ENCODE data around the gene ATG4D. TPM values are rescaled to one million over a fixed set of nuclear protein-coding genes. Genes with fewer than 3 reads are reported as not detected.

Gene ATG4D
- total and polyA plus RNA-seq, 11 donors: 47.3 to 83.5 (median 55.9) TPM

DNA sequence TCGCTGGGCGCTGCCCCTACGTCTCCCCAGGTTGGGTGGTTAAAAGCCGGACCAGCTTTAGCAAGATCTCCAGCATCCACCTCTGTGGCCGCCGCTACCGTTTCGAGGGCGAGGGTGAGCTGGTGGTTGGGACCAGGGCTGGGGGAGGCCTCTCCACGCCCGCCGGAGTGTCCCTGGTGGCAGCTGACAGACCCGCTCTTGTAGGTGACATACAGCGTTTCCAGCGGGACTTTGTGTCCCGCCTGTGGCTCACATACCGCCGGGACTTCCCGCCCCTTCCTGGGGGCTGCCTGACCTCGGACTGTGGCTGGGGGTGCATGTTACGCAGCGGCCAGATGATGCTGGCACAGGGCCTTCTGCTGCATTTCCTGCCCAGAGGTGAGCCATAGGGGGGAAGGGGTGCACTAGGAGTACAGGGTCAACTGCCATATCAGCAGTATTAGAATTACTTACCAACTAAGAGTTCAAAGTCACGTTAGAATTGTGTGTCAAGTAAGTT, 1.1 kb downstream of the ATG4D start:
- Histone ChIP-seq H3K4me1 (peaks cover 0 to 23% (median 17%) of the 10 kb centered on the region in 12 donors), H3K9me3 (no peaks in the 10 kb centered on the region), H3K27ac (peak overlapping the region in 11 of 12 donors; percentile 84 to 99 (median 93)), H3K36me3 (peaks cover 0 to 42% (median 35%) of the 10 kb centered on the region in 9 donors), H3K27me3 (no peaks in the 10 kb centered on the region), H3K4me3 (peak overlapping the region; percentile 71 to 100 (median 95))
- WGBS, 4 donors: 46 to 65% (median 59%) methylated on average over 13 to 23 of the region's 23 CpGs
- no peak for DNase-seq
- intact Hi-C loops (cut with DNase I): loop anchor here in 4 of 10 donors (2.0 to 5.0 kb wide), 2 partner anchors 20 to 43 kb away; partner anchors contain the start of gene KEAP1 (in 2 of the 4)
- no peak for TF ChIP-seq POLR2A (IDR thresholded peaks at IDR 0.05)
- TF ChIP-seq, protein P1, sequence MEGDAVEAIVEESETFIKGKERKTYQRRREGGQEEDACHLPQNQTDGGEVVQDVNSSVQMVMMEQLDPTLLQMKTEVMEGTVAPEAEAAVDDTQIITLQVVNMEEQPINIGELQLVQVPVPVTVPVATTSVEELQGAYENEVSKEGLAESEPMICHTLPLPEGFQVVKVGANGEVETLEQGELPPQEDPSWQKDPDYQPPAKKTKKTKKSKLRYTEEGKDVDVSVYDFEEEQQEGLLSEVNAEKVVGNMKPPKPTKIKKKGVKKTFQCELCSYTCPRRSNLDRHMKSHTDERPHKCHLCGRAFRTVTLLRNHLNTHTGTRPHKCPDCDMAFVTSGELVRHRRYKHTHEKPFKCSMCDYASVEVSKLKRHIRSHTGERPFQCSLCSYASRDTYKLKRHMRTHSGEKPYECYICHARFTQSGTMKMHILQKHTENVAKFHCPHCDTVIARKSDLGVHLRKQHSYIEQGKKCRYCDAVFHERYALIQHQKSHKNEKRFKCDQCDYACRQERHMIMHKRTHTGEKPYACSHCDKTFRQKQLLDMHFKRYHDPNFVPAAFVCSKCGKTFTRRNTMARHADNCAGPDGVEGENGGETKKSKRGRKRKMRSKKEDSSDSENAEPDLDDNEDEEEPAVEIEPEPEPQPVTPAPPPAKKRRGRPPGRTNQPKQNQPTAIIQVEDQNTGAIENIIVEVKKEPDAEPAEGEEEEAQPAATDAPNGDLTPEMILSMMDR (IDR thresholded peaks at IDR 0.05): no peak
- peak in 1 of 4 donors; percentile 2 for ATAC-seq

DNA sequence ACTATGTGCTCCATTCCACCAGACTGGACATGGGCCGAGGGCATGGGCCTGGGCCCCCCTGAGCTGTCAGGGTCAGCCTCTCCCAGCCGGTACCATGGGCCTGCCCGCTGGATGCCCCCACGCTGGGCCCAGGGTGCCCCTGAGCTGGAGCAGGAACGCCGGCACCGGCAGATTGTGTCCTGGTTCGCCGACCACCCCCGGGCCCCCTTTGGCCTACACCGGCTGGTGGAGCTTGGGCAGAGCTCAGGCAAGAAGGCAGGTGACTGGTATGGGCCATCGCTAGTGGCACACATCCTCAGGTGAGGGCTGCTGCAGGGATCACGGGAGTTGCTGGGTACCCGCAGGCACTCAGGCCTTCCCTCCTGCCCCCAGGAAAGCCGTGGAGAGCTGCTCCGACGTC, 3.1 kb downstream of the ATG4D start:
- Histone ChIP-seq H3K9me3 (no peaks in the 10 kb centered on the region), H3K4me1 (peaks cover 0 to 23% (median 17%) of the 10 kb centered on the region in 12 donors), H3K27ac (no peak overlapping the region), H3K36me3 (peaks cover 0 to 63% (median 55%) of the 10 kb centered on the region in 9 donors), H3K27me3 (no peaks in the 10 kb centered on the region), H3K4me3 (no peak overlapping the region)
- WGBS, 4 donors: 86 to 91% (median 90%) methylated on average over 15 to 17 of the region's 17 CpGs
- DNase-seq (no peak), ATAC-seq (no peak)
- intact Hi-C loops (cut with DNase I): loop anchor here in 1 of 10 donors (2.0 kb wide), 1 partner anchor 18 kb away; no protein-coding TSS in a partner anchor
- TF ChIP-seq, protein P1 (IDR thresholded peaks at IDR 0.05): no peak
- TF ChIP-seq POLR2A (IDR thresholded peaks at IDR 0.05): no peak

DNA sequence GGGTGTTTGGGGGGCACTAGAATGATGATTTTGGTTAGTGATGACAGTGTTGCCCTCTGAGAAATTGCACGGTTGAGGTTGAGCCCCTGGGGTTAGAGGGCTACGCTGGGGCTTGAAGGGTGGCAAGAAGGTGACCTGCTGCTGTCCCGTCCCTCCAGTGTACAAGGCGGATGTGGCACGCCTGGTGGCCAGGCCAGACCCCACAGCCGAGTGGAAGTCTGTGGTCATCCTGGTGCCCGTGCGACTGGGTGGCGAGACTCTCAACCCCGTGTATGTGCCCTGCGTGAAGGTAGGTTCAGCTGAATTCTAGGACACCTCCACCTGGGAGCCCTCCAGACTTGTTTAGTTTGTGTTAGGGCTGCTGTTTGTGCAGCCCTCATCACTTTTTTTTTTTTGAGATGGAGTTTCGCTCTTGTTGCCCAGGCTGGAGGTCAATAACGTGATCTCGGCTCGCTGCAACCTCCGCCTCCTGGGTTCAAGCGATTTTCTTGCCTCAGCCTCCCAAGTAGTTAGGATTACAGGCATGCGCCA, 5.1 kb downstream of the ATG4D start:
- peaks cover 0 to 27% (median 13%) of the 10 kb centered on the region in 12 donors for H3K4me1 ChIP-seq
- no peak for DNase-seq
- WGBS, 4 donors: 91 to 97% (median 94%) methylated on average over 14 to 18 of the region's 18 CpGs
- H3K4me3 ChIP-seq: no peak overlapping the region
- H3K9me3 ChIP-seq: no peaks in the 10 kb centered on the region
- TF ChIP-seq, protein P1 (IDR thresholded peaks at IDR 0.05): no peak
- TF ChIP-seq POLR2A (IDR thresholded peaks at IDR 0.05): no peak
- no peak for ATAC-seq
- no peaks in the 10 kb centered on the region for H3K27me3 ChIP-seq
- peaks cover 0 to 83% (median 73%) of the 10 kb centered on the region in 9 donors for H3K36me3 ChIP-seq
- H3K27ac ChIP-seq: no peak overlapping the region
- intact Hi-C loops (cut with DNase I): no loop called here

DNA sequence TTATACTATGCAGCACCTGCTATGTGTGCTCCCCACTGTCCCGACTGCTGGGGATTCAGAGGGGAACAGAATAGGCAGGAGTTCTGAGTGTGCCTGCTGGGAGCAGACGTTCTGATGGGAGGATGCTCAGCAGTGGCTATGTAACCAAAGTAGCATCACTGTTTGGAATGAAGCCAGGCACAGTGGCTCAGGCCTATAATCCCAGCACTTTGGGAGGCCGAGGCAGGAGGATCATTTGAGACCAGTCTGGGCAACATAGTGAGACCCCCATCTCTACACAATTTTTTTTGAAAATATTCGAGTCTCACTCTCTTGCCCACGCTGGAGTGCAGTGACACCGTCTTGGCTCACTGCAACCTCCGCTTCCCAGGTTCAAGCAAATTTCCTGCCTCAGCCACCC, 6.0 kb downstream of the ATG4D start:
- Histone ChIP-seq H3K27ac (no peak overlapping the region), H3K36me3 (peaks cover 0 to 92% (median 83%) of the 10 kb centered on the region in 9 donors), H3K27me3 (no peaks in the 10 kb centered on the region), H3K4me3 (no peak overlapping the region), H3K4me1 (peaks cover 0 to 26% (median 8%) of the 10 kb centered on the region in 12 donors), H3K9me3 (no peaks in the 10 kb centered on the region)
- 82 to 86% (median 84%) methylated on average over 6 to 7 of the region's 7 CpGs for WGBS, 4 donors
- no peak for DNase-seq
- no peak for ATAC-seq
- intact Hi-C loops (cut with DNase I): no loop called here
- no peak for TF ChIP-seq POLR2A (IDR thresholded peaks at IDR 0.05)
- TF ChIP-seq, protein P1 (IDR thresholded peaks at IDR 0.05): no peak
